NCI-H748 treated with DMSO at 0.1 percent for 48 hours (cell line): ENCODE measurements around the gene AIG1.
"Not testable (repeated sequence)": the region's sequence is repeated elsewhere in the genome, so short reads cannot be mapped to it uniquely, and the experiment has no call there.

Experiments used
- DNase-seq: peaks from one replicate; lab custom pipeline; 2025; lab: John Stamatoyannopoulos, UW

AIG1 gene

DNA sequence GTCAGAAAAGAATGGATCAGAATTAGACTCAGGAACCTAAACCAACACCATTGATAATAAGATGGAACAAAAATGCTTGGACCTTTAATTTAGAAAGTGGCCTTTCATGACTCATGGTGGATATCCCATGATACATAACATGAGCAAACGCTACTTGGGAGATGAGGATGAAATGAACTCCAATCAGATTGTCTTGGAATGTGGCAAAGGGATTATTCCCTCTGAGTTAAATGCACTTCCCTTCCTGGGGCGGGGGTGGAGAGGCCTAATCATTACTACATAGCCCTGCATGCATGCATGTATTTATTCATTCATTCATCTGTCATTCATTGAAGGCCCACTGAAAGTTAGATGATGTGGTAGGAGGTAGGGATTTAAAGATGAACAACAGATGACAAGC, 174.0 kb downstream of the AIG1 start:
- no peak for DNase-seq

DNA sequence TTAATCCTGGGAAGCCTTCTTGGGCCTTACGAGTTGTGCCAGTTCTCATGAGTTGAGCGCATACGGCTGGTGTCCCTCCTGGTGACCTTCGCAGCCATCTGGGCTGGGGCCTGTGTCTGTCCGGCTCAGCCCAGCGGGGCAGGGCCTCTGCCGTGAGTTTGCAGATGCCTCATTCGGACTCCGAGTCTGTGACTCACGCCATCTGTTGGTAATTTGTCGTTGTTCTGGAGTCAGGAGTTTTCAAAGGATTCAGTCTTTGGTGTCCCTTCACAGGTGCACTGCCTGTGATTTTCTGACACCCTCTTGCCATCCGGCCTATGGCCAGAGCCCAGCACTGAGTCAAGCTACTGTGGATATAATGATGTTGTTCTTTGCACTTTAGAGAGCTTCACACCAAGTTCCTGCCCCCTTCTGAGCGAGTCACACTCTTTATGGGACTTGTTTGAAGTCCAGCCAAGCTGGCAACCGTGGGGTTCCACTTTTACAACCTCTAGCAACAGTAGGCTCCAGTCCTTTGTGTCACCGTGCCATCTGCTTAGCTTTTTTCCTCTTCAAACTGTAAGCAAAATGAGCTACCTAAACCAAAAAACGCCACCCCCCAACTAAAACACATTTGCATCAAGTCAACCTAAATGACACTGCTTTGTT, 175.6 kb downstream of the AIG1 start:
- DNase-seq, result no peak

DNA sequence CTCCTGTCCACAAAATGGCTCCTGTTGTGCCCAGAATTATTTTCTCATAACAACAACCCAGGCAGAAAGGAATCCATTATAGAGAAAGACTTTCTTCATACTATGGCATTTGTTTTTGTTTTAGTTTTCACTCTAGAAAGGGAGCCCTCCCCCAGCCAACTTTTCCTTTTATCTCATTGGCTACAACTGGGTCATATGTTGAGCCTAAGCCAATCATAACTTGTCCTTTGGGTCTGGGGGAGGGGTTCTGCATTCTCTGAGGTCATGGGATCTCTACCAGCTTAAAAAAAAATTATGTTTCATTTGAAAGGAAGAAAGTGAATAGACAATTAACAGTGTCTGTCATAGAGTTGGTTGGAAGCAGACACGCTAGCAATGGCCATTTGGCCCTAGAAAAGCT, 177.6 kb downstream of the AIG1 start:
- DNase-seq, result no peak

DNA sequence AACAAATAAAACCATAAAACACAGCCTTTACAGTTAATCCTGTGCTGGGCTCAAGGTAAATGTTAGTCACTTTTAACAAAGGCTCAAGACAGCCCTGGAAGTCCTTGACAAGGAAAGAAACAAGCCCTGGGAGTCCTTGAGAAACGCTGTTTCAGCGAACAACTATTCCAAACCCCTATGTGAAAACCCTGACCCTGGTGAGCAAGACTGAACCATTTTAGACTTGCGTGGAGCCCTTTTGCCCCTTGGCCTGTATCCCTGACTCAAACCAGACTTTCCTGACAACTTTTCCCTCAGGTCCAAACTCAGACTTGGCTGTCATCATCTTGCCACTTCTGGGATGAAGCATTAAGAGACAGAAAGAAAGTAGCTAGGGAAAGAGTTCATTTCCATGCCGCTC, 180.4 kb downstream of the AIG1 start:
- DNase-seq, result no peak

DNA sequence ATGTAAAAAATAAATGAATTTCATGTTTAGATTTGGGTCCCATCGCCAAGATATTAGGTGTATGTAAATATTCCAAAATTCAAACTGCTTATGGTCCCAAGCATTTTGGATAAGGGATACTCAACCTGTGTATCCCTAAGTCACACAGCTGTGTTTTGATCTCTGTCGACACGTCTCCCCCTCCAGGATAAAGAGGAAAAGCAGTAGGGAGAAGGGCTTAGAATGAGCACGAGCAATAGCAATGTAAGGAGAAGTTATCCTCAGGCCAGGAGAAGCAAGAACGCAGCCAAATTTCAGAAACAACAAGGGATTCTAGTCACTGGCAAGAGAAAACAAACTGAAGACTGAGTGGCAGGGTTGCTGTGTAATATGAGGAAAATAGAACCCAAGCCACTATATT, 181.2 kb downstream of the AIG1 start:
- no peak for DNase-seq

DNA sequence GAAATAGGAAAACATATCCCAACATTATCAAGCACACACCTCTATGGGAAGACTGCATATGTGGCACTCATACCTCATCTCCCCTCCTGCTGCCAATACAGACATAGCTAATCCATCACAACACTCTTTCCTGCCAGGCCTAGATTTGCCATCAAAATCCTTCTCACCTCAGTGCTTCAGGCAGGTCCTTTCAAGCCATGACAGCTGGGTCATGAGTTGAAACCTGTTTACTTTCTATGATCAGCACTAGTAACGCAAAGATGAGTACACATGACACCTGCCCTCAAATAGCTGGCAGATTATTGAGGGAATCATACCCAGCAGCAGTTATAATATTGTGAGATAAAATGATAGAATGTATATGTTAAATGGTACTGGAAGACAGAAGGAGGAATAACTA, 183.1 kb downstream of the AIG1 start:
- no peak for DNase-seq

DNA sequence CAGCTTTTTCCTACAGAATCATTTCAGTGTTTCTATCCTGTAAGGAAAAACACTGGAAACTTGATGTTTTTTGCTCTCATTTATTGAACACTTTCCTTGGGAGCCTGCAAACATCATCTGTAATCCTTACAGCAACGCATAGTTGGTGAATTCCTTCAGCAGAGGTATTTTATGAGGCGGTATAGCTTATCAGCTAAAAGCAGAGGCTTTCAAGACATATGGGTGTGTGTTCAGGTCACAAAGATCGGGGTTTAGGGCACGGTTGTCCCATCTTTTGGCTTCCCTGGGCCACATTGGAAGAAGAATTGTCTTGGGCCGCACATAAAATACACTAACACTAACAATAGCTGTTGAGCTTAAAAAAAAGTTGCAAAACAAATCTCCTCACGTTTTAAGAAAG, 185.0 kb downstream of the AIG1 start:
- no peak for DNase-seq

DNA sequence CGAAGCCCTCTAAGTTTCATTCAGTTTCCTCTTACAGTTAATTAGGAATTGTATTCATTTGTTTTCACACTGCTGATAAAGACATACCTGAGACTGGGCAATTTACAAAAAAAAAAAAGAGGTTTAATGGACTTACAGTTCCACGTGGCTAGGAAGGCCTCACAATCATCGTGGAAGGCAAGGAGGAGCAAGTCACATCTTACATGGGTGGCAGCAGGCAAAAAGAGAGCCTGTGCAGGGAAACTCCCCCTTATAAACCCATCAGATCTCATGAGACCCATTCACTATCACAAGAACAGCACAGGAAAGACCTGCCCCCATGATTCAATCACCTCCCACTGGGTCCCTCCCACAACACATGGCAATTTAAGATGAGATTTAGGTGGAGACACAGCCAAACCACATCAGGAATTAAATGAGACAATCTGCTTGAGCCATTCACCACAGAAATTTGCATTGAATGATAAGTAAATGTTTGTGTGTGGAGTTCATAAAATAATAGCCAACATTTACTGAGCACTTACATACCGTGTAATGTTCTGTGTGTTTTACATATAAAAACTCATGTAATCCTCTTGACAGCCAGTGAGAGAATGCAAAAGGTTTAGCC, 185.6 kb downstream of the AIG1 start:
- not testable (repeated sequence) for DNase-seq

DNA sequence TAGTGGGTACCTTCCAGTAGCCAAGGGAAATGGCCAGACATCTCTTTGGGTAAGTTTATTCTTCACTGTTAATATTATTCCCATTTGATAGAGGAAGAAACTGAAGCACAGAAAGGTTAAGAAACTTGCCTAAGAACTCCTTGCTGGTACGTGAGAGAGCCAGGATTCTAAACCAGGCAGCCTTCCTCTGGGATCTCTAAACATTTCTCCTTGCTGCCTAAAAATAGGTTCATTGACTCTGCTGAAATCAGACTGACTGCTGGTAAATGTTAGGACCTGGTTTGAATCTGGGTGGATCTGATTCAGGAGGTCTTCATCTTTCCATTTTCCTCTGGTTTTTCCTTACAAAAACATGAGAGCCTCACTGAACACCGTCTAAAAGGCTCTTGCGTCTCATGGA, 186.9 kb downstream of the AIG1 start:
- DNase-seq, result no peak

DNA sequence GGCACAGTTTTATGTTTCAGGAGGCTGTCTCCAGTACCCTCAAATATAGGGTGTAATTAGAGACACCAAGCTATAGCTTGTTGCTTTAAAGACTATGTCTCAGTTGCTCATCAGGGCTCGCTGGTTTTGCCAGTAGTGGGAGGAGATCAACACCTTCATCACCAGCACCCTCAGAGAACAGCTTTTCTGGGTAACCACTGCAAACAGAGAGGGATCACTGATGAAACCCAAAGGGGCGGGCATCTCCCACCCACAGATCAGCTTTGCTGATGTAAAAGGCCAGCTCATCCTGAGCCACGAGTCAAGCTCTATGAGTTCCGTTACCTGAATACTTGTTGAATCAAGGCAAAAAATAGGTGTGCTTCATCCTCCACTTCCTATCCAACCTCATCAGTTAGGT, 187.7 kb downstream of the AIG1 start:
- DNase-seq, result no peak

DNA sequence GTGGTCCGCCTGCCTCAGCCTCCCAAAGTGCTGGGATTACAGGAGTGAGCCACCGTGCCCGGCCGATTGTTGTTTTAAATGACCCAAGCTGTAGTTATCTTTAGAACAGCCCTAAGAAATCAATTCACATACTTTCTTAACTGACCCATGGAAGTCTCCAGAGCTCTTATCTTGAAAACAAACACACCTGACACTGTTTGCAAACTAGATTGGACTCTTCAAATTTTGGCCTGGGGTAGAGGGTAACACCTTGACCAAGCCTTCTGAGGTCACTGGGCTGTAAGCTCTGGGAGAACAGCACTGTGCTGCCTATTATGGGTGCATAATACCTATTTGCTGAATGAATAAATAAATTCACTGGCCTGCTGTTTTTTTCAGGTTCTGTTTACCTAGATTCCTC, 190.6 kb downstream of the AIG1 start:
- no peak for DNase-seq

DNA sequence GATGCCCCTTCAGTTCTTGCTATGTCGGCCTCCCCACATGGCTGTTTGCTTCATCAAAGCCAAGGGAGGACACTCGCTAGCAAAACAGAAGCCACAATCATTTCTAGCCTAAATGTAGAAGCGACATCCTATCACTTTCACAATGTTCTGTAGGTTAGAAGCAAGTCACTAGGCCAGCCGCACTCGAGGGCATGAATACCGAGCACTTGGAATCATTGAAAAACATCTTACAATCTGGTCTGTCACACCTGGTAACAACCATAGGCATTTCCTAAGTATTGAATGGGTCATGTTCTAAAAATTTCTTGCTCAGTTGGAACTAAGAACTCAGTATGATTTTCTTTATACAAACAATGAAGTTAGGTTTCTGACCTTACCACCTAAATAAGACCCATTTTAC, 192.3 kb downstream of the AIG1 start:
- no peak for DNase-seq

DNA sequence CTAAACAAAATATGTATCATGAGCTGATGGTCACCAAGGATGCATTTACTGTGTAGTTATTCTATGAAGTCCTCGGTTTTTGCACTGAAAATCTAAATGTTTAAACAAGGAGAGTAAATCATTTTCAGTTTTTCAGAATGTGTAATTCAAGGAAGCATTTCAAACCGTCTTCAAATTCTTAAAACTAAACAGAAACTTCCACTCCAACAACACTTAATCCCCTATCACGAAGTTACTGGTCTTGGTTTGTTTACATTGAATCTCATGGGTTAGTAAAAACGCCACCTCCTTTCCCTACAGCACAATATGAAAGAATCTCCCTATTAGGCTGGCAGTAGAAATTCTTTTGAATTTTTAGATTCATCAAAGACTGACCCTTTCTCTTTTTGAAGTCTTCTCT, 192.9 kb downstream of the AIG1 start:
- no peak for DNase-seq

DNA sequence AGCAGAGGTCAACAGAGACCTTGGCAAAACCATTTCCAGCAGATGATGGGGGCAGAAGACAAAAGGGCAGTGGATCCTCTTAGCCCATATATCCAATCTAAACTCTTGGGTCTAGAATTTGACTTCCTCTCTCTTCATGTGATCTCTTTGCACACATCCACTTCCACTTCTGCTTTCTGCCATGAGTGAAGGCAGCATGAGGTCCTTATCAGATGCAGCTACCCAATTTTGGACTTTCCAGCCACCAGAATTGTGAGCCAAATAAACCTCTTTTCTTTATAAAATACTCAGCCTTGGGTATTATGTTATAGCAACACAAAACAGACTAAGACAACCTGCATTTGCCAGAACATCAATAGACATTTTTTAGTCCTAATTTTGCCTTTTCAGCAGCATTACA, 198.3 kb downstream of the AIG1 start:
- DNase-seq, result no peak

DNA sequence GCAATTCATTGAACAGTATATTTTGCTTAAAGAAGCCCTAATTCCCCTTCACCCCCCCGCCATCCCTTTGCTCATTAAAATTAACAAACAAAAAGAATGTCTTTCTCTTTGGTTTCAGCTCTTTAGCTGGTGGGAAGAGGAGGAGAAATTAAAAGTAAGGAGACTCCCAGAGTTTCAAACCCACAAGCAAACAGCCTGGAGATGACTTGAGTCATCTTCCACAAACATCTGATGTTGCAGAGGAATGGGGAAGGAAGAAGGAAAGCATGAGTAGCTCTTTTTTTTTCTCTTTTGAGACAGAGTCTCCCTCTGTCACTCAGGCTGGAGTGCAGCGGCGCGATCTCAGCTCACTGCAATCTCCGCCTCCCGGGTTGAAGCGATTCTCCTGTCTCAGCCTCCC, 200.2 kb downstream of the AIG1 start:
- no peak for DNase-seq

DNA sequence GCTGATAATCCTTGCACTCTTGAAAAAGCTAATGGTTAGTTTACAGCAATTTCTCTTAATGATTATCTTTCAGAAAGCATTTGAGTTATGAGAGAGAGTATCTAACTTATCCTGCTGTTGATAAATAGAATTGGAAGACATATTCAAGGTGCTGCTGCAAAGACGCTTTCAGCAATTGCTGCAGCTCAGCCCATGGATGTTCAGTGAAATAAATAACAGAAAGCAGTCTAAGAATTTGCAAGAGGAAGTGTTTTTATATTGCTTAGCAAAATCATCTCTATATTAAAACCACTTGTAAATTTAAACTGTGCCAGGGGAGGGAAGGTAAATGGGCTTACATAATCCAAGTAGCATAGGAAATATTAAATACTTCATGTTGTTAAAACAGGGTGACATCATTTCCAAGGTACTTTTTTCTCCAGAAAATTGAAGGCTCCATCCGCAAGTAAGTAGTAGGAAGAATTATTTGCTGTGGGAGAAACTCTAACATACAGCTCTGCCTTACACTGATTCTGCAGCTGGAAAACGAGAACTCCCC, 201.3 kb downstream of the AIG1 start:
- DNase-seq, result no peak

DNA sequence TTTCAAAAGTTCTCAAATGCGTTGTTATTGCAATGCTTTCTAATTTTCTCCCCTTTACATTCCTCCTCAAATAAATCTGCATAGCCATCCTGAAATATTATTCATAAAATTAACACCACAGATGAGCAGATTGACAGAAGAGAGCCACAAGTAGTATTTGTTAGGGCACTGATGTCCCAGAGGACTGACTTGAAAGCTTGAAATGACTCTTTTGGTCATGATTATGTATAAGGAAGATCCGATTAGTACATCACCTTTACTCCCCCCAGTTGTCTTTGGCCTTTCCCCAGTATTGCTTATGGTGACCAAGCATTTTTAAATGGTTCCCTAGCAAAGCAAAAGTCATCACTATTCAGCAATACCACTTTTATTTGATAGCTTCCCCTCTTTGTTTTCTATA, 202.2 kb downstream of the AIG1 start:
- no peak for DNase-seq

DNA sequence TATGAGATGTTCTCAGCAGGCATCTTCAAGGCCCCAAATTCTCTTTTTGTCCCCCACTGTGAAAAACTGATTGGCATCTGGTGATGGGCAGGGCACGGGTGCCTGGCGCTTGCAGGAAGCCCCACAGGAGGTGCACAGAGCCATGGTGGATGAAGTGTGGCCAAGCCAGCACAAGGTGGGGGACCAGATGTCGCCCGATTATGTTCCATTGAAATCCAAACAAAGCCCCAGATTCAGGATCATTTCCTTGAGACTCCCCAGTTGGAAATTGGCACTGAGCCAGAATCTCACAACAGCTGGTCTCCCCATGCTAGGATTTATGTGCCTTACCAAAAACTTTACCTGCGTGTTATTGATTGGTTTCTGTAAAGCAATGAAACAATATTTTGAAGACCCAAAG, 203.7 kb downstream of the AIG1 start:
- no peak for DNase-seq

DNA sequence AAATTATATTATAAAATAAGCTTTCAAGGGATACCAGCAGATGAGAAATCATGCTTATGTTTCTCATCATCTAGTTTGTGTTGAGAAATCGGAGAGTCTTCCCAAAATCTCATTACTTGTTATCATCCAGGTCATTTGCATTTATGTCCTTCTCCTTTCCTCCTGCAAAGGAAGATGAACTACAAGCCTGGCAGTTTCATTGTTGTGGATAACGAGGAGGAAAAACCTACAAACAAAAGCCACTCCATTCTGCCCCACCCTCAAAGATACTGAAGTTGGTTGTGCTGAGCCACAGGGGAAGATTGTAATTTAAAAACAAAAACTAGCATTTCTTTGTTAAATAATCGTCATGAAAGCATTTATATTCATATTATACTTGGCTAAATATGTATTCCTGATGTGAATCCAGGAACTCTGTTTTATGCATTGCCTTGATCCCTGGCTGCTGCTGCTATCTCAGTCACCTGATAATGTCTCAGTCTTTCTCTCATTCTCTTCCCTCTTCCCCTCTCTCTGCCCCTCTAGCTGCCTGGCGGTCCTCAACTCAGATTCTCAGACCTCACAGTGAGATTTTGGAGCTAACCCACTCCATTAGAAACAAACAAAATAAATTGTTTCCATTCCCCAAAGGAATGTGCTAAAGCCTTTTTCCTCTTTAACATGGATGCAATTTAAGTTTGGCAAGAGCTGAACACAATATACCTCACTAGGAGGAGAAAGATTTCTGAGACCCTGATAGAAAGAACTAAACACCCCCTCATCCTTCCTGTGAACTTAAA, 204.5 kb downstream of the AIG1 start:
- no peak for DNase-seq

DNA sequence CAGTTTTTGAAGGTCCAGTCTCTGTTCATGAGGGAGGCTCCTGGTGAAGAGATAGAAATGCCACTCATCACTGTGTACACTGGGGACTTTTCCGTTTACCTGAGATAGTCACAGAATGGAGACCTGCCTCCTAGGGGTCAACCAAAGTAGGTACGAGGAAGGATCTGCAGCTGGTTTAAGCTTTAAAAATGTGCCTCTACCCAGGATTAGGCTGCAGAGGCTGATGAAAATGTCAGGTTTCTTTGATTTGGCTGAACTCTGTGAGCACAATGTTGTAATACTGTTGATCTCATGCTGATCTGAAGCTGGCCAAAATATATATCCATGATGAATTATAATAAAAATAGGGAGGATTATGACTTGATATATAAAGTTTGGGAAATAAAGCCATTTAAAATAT, 207.1 kb downstream of the AIG1 start:
- no peak for DNase-seq

DNA sequence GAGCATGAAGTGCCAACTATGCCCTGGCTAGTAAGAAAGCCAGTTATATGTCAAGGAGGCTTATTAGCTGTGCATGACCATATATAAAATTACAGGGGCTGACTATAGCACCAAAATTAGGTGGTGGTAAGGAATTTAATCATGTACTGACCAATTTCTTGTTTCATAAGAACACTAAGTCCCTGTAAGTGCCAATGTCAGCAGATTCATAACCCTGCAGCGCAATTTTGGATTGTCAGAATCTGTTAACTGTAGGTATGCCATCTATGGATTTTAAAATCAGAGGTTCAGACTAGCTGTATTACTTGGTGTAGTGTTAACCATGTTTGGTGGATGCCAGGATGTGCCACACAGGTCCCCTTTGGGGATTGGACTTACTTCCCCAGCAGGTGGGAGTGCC, 207.8 kb downstream of the AIG1 start:
- no peak for DNase-seq

DNA sequence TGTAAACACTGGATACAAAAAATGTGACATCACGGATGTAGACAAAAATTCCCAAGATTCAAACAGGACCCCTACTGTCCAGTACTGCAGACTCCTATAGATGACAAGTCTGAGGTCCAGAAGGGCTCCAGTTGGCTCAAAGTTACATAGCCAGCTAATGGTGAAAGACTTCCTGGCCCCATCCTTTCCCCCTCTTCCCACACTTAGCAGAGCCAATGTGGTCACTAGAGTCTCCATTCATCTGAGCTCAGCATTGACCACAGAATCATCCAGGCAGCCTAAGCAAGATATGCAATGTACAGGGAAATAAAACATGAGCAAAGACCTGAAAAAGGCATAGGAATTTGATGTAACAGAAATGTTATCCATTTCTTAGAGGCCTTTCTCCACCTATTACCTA, 209.3 kb downstream of the AIG1 start:
- no peak for DNase-seq

DNA sequence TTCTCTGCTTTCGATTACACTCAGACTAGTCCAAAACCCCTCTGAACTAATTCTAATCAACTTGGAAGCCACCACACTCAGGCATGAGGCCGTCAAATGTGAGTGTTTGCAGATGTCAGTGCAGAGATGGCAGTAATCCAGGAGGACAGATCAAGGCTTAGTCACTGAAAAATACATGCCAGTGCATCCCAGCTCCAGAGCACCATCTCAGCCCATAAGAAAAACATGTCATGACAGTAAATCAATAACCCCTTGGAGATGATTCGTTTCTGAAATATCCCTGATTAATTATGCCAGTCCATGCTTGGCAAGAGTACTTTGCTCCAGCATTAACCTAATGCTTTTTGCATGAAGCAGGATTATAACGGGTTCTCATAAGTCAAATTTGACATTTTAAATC, 210.3 kb downstream of the AIG1 start:
- DNase-seq, result no peak
